CD4-positive, alpha-beta T cell treated with Interferon alpha-2 for 1 hour (primary cell): Measurements from ENCODE around the gene RAPGEF1.

Experiments
- DNase-seq, 2 donors: peaks; one replicate each; pipeline ENCODE4 v3.0.0-alpha.2; 2020 to 2022

Gene RAPGEF1

GRCh38 chr9:131641618-131642495 lies 98.0 kb downstream of the RAPGEF1 start:
- no peak for DNase-seq

GRCh38 chr9:131640438-131641137 lies 99.3 kb downstream of the RAPGEF1 start:
- DNase-seq, result no peak

- no peak for DNase-seq
Observed at GRCh38 chr9:131639769-131640437, 100.0 kb downstream of the RAPGEF1 start.

GRCh38 chr9:131636593-131636992 lies 103.3 kb downstream of the RAPGEF1 start:
- DNase-seq, result no peak

- no peak for DNase-seq
Observed at GRCh38 chr9:131635892-131636291, 104.0 kb downstream of the RAPGEF1 start.

GRCh38 chr9:131635285-131635684 lies 104.6 kb downstream of the RAPGEF1 start:
- DNase-seq, result peak; percentile 85

- no peak for DNase-seq
Observed at GRCh38 chr9:131633491-131634031, 106.3 kb downstream of the RAPGEF1 start.

GRCh38 chr9:131631306-131631705 lies 108.6 kb downstream of the RAPGEF1 start:
- no peak for DNase-seq

- DNase-seq, result peak; percentile 52
Observed at GRCh38 chr9:131630205-131630831, 109.6 kb downstream of the RAPGEF1 start.

GRCh38 chr9:131629825-131630204 lies 110.1 kb downstream of the RAPGEF1 start:
- DNase-seq, result no peak

- DNase-seq, result no peak
Observed at GRCh38 chr9:131629226-131629500, 110.7 kb downstream of the RAPGEF1 start.

GRCh38 chr9:131628459-131629225 lies 111.2 kb downstream of the RAPGEF1 start:
- DNase-seq, result peak; percentile 47 to 73

- DNase-seq, result peak; percentile 89 to 90
Observed at GRCh38 chr9:131627648-131628458, 112.0 kb downstream of the RAPGEF1 start.

- no peak for DNase-seq
Observed at GRCh38 chr9:131627326-131627647, 112.6 kb downstream of the RAPGEF1 start.

GRCh38 chr9:131625790-131626670 lies 113.8 kb downstream of the RAPGEF1 start:
- peak in 1 of 2 donors; percentile 41 for DNase-seq

- no peak for DNase-seq
Observed at GRCh38 chr9:131625508-131625787, 114.4 kb downstream of the RAPGEF1 start.

GRCh38 chr9:131624636-131625507 lies 115.0 kb downstream of the RAPGEF1 start:
- no peak for DNase-seq

GRCh38 chr9:131623655-131624330 lies 116.1 kb downstream of the RAPGEF1 start:
- no peak for DNase-seq

GRCh38 chr9:131622523-131622922 lies 117.4 kb downstream of the RAPGEF1 start:
- DNase-seq, result no peak
